Lower lobe of right lung (tissue), 2 donors: Measurements from ENCODE around the gene ABR. TPM values are rescaled to one million over a fixed set of nuclear protein-coding genes. Genes with fewer than 3 reads are reported as not detected.
"Not testable (repeated sequence)": the region's sequence is repeated elsewhere in the genome, so short reads cannot be mapped to it uniquely, and the experiment has no call there.

Experiments
- ATAC-seq, 2 donors: fragments of 200-7000 bp; cut with Tn5 transposase; one replicate each; pipeline ENCODE4 v1.9.1; 2020 to 2022; ENCODE audit warnings: mild to moderate bottlenecking in 2 of 2, moderate library complexity in 2 of 2
- DNase-seq: peaks from one replicate; pipeline ENCODE4 v3.0.0-alpha.2; 2020
- H3K27ac ChIP-seq: fragments of 200-600 bp; one replicate; pipeline ENCODE4 v1.8.0; 2022
- H3K27me3 ChIP-seq: fragments of 200-600 bp; one replicate; pipeline ENCODE4 v1.8.0; 2022; ENCODE audit warnings: low read depth
- H3K36me3 ChIP-seq: fragments of 200-600 bp; one replicate; pipeline ENCODE4 v1.8.0; 2022; ENCODE audit warnings: mild to moderate bottlenecking
- H3K4me1 ChIP-seq: fragments of 200-600 bp; one replicate; pipeline ENCODE4 v1.8.0; 2022
- H3K4me3 ChIP-seq: fragments of 200-600 bp; one replicate; pipeline ENCODE4 v1.8.0; 2022; ENCODE audit warnings: mild to moderate bottlenecking
- H3K9me3 ChIP-seq: fragments of 200-600 bp; one replicate; pipeline ENCODE4 v1.8.0; 2022
- intact Hi-C: fragments of 100-400 bp; cut with DNase I; formaldehyde crosslinking; loops from one replicate; pipeline ENCODE4 v1.11.0; 2022
- total RNA-seq: library from RNA; stranded (reverse); fragmentation: NEBNext Ultra II Directional; extraction: Animal tissue kit (Norgen Biotek cat#: 25700); gene quantifications from one replicate; pipeline ENCODE4 v1.2.1, GENCODE V29; 2021
- TF ChIP-seq, protein P1 (sequence below): fragments of 200-600 bp; IDR thresholded peaks from one replicate; pipeline ENCODE4 v1.8.0; 2022; ENCODE audit warnings: antibody characterized with exemption, mild to moderate bottlenecking
- donor health status: DM: no; HTN: yes; CAD: no; lungs with severe emphysema.

The ABR gene
- total RNA-seq, 1 donor from 2014 or later: 212 TPM

DNA sequence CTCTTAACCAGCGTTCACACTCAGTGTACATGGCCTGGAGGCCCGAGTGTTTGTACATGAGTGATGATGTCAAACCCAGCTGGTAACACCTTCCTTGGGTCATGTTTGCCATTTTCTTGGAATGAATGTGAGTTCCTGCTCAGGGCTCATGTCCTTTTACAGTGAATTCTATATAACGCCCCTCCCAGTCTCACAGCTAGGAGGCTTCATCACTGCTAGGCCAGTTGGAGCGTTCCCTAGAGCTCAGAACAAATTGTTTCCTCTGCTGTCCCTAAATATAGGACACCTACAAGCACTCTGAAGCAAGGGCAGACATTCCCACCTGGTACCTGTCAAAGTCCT is 177.4 kb downstream of the ABR start:
- DNase-seq (no peak), ATAC-seq (no peak)
- intact Hi-C loops: no loop called here
- Histone ChIP-seq H3K27me3 (no peaks in the 10 kb centered on the region), H3K4me1 (peaks cover 95% of the 10 kb centered on the region), H3K9me3 (no peaks in the 10 kb centered on the region), H3K4me3 (no peak overlapping the region), H3K27ac (peak overlapping the region; percentile 81), H3K36me3 (peaks cover 81% of the 10 kb centered on the region)
- TF ChIP-seq, protein P1, sequence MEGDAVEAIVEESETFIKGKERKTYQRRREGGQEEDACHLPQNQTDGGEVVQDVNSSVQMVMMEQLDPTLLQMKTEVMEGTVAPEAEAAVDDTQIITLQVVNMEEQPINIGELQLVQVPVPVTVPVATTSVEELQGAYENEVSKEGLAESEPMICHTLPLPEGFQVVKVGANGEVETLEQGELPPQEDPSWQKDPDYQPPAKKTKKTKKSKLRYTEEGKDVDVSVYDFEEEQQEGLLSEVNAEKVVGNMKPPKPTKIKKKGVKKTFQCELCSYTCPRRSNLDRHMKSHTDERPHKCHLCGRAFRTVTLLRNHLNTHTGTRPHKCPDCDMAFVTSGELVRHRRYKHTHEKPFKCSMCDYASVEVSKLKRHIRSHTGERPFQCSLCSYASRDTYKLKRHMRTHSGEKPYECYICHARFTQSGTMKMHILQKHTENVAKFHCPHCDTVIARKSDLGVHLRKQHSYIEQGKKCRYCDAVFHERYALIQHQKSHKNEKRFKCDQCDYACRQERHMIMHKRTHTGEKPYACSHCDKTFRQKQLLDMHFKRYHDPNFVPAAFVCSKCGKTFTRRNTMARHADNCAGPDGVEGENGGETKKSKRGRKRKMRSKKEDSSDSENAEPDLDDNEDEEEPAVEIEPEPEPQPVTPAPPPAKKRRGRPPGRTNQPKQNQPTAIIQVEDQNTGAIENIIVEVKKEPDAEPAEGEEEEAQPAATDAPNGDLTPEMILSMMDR: no peak

DNA sequence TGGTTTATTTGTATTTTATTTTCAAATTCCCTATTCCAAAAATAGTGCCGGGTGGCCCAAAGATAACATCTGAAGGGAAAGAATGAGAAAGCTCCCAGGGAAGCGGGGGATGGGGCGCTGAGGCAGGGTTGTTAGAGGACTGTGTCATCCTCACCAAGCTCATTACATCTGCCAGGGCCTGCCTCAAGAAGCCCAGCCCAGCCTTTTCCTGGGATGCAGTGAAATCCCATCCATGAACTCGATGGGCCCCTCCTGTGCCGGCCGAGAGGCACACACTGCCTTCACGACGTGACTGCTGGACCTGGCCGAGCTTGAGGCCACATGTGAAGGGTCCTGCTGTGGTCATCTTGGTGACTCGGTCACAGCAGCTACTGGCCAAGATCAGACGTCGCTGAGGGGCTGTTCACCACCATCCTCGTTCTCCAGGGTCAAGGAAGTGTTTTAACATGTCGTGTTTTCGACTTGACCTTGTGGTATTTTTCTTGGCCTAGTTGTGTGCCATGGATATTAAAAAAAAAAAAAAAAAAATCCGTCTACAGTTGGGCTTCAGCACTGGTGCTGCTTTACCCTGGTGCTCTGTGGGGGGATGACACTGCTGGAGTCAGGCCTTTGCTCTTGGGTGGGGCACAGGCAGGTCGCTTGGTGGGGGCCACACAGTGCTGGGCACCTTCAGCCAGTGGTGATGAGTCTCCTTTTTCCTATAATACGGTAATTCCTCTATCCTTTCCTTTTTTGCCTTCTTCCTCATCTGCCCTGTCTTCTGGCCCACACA is 178.0 kb downstream of the ABR start:
- intact Hi-C loops: no loop called here
- Histone ChIP-seq H3K4me1 (peaks cover 91% of the 10 kb centered on the region), H3K36me3 (peaks cover 75% of the 10 kb centered on the region), H3K4me3 (no peak overlapping the region), H3K9me3 (no peaks in the 10 kb centered on the region), H3K27me3 (no peaks in the 10 kb centered on the region), H3K27ac (peak overlapping the region; percentile 81)
- DNase-seq (no peak), ATAC-seq (peak in 1 of 2 donors; percentile 1)
- TF ChIP-seq, protein P1: no peak

DNA sequence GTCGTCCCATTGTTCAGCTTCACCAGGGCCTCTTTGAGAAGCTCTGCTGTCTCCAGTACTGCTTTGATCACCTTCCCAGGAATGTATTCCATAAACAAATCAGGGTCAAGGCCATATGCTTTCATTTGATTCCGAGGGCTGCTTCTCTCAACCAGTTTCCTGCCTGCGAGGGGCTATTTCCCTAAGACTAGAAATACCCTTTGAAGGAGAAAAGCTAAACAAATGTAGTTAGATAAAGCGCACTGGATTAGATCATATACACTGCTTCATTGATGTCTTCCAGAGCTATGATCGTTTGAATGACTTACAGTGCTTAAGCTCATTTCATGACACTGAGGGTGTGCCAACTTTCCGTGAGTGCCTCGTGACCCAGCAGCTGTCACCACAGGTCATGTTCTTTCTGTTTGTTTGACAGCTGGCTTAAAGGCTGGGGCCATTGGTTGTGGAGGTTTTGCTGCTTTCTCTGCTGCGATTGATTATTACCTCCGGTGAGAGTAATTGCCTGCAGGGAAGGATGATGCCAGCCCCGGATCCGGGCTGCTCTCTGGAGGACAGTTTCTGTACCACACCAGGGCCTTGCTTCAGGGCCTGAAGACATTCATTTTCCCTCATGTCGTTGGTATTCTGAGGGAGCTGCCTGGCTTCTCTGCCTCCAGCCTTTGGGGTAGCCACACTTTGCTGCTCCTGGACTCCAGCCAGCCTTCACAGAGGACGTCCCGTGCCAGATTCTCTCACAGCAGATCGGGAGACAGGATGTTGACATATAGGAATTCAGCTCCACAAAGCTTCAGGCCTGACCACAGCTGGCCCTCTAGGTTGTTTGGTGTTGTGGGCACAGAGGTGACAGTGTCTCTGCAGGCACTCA is 179.0 kb downstream of the ABR start:
- ATAC-seq (no peak), DNase-seq (no peak)
- intact Hi-C loops: no loop called here
- peaks cover 67% of the 10 kb centered on the region for H3K36me3 ChIP-seq
- TF ChIP-seq, protein P1: no peak
- H3K27ac ChIP-seq: peak overlapping the region; percentile 81
- H3K4me3 ChIP-seq: no peak overlapping the region
- H3K4me1 ChIP-seq: peaks cover 90% of the 10 kb centered on the region
- H3K27me3 ChIP-seq: no peaks in the 10 kb centered on the region
- no peaks in the 10 kb centered on the region for H3K9me3 ChIP-seq

DNA sequence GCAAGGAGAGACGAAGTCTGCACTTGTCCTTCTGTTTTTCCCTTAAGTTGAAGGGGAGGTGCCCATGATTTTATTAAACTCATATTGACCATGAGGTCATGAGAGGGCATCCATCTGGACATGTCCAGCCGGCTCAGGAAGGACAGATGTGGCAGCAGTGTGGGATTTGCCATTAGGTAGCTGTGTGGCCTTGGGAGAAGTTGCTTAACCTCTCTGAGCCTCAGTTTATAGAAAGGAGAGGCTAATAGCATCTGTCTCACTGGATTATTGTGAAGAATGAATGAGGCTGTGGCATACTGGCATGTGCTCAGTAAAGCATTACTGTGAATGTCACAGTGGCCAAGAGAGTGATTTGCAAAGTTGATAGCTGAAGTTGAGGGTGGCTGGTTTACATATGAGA is 181.7 kb downstream of the ABR start:
- intact Hi-C loops: no loop called here
- TF ChIP-seq, protein P1: no peak
- no peak for ATAC-seq
- Histone ChIP-seq H3K4me3 (peak overlapping the region; percentile 100), H3K27ac (no peak overlapping the region), H3K36me3 (peaks cover 40% of the 10 kb centered on the region), H3K27me3 (no peaks in the 10 kb centered on the region), H3K9me3 (no peaks in the 10 kb centered on the region), H3K4me1 (peaks cover 63% of the 10 kb centered on the region)
- no peak for DNase-seq

DNA sequence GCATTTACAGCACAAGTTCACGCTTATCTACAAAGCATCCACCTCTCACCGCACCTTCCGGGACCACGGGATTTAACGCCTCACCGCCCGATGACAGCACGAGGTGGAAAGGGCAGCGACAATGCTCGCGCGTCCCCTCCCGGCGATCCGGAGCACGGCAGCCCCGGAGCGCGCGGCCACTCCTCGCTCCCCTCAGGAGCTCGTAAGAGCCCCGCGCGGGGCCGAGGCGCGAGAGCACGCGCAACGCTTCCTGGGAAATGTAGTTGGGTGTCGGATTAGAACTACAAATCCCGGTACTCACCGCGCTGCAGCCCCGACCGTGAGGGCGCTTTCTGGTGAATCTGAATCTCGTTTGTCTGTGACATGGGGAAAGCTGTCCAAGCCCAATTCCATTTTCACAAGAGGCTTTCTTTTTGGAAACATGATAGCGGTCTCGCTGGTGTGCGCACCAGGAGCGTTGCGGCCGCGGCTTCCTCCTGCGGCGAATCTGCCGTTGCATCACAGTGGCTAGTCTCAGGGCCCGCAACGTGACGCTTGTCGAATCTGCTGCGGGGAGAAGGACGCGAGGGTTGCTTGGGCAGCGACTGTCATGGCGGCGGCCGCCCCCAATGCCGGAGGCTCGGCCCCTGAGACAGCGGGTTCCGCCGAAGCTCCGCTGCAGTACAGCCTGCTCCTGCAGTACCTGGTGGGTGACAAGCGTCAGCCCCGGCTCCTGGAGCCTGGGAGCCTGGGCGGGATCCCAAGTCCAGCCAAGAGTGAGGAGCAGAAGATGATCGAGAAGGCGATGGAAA is 183.0 kb downstream of the ABR start, which contains the start of gene TIMM22:
Gene TIMM22, plus strand, starts transcription at position 576 of the 791 bp plus-strand sequence. Its CDS starts 14 bp downstream, at position 590.
- TF ChIP-seq, protein P1: peak; percentile 94
- H3K4me1 ChIP-seq: peaks cover 49% of the 10 kb centered on the region
- intact Hi-C loops: no loop called here

DNA sequence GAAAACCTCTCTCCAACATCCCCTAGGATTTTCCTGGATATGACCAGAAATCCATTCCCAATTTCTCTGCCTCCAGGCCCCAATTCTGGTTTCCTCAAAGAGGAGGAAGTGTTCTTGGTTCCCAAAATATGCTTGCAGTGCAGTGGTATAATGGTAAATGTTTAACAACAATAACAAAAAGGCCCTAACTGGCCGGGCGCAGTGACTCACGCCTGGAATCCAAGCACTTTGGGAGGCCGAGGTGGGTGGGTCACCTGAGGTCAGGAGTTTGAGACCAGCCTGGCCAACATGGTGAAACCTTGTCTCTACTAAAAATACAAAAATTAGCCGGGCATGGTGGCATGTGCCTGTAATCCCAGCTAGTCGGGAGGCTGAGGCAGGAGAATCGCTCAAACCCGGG is 184.5 kb downstream of the ABR start:
- not testable (repeated sequence) for H3K27me3 ChIP-seq

More for the DNA sequence above, 183.0 kb downstream of the ABR start, which contains the start of gene TIMM22:
- H3K27ac ChIP-seq: peak within 1 kb of the TSS; percentile 90
- H3K36me3 ChIP-seq: peaks cover 26% of the 10 kb centered on the region
- H3K9me3 ChIP-seq: no peaks in the 10 kb centered on the region
- H3K4me3 ChIP-seq: peak within 1 kb of the TSS; percentile 100
- no peaks in the 10 kb centered on the region for H3K27me3 ChIP-seq
- DNase-seq: peak; percentile 95
- ATAC-seq: peak; percentile 98

More for the DNA sequence above, 184.5 kb downstream of the ABR start:
- H3K4me3 ChIP-seq, ATAC-seq, H3K9me3 ChIP-seq, DNase-seq, H3K27ac ChIP-seq, intact Hi-C loops: not testable (repeated sequence)
- peaks cover 12% of the 10 kb centered on the region for H3K36me3 ChIP-seq
- peaks cover 35% of the 10 kb centered on the region for H3K4me1 ChIP-seq
